OCI-LY7 (cell line): ENCODE results near the gene PUS7L. TPM values are rescaled to one million over a fixed set of nuclear protein-coding genes. Genes with fewer than 3 reads are reported as not detected.

ENCODE experiments used
- BruUV-seq: library from RNA; stranded (reverse); fragments of 400-500 nt; replicated peaks from 2 replicates; lab custom pipeline; 2021; lab: Mats Ljungman, UMichigan
- CTCF ChIA-PET: fragments of 300-600 bp; sonication (Branson Sonifier 250); formaldehyde crosslinking; loops from one replicate; lab custom pipeline; 2022; ENCODE audit warnings: antibody characterized with exemption; ENCODE audit not compliant: unreplicated experiment; lab: Charles Lee
- POLR2A ChIA-PET: fragments of 300-600 bp; sonication (Branson Sonifier 250); formaldehyde crosslinking; loops from one replicate; lab custom pipeline; 2022; ENCODE audit warnings: antibody characterized with exemption; lab: Charles Lee
- DNase-seq: peaks from one replicate; pipeline ENCODE4 v3.0.0-alpha.2; 2015; ENCODE audit warnings: low spot score
- H2AFZ ChIP-seq: fragments of 200-600 bp; sonication (generic), shearing (Covaris generic); 2 replicates; pipeline ENCODE4 v1.6.1; 2014; ENCODE audit warnings: mild to moderate bottlenecking, antibody characterized with exemption, low read length, moderate library complexity
- H3K27ac ChIP-seq: fragments of 200-600 bp; sonication (generic); 2 replicates; pipeline ENCODE4 v1.5.1; 2014; ENCODE audit warnings: mixed run types, low read depth, mild to moderate bottlenecking, moderate library complexity, low read length, inconsistent platforms; ENCODE audit not compliant: poor library complexity, severe bottlenecking
- H3K36me3 ChIP-seq: fragments of 200-600 bp; sonication (generic); 2 replicates; pipeline ENCODE4 v1.6.1; 2014; ENCODE audit warnings: mild to moderate bottlenecking, antibody characterized with exemption, low read length, moderate library complexity, mixed read lengths; ENCODE audit not compliant: insufficient read depth
- H3K4me1 ChIP-seq: fragments of 200-600 bp; sonication (generic); 2 replicates; pipeline ENCODE4 v1.5.1; 2014; ENCODE audit warnings: mild to moderate bottlenecking, low read length; ENCODE audit not compliant: insufficient read depth, poor library complexity, severe bottlenecking
- H3K4me2 ChIP-seq: fragments of 200-600 bp; sonication (generic); 2 replicates; pipeline ENCODE4 v1.6.1; 2014; ENCODE audit warnings: mild to moderate bottlenecking, low read length
- H3K4me3 ChIP-seq: fragments of 200-600 bp; sonication (generic); 2 replicates; pipeline ENCODE4 v1.5.1; 2014; ENCODE audit warnings: mild to moderate bottlenecking, low read depth, low read length; ENCODE audit not compliant: poor library complexity, severe bottlenecking
- H3K79me2 ChIP-seq: fragments of 200-600 bp; sonication (generic); 2 replicates; pipeline ENCODE4 v1.6.1; 2016; ENCODE audit warnings: low read depth, mild to moderate bottlenecking, low read length, moderate library complexity, mixed read lengths; ENCODE audit not compliant: insufficient read depth
- H3K9me2 ChIP-seq: fragments of 200-600 bp; sonication (generic); 2 replicates; pipeline ENCODE4 v1.6.1; 2016; ENCODE audit warnings: mild to moderate bottlenecking, low read length, mixed read lengths; ENCODE audit not compliant: insufficient read depth
- H3K9me3 ChIP-seq: fragments of 200-600 bp; sonication (generic); 2 replicates; pipeline ENCODE4 v1.6.1; 2014; ENCODE audit warnings: mild to moderate bottlenecking, mixed run types, low read length, mixed read lengths
- H4K20me1 ChIP-seq: fragments of 200-600 bp; sonication (generic); 2 replicates; pipeline ENCODE4 v1.6.1; 2014; ENCODE audit warnings: mild to moderate bottlenecking, antibody characterized with exemption, low read length, moderate library complexity, mixed read lengths; ENCODE audit not compliant: insufficient read depth
- CTCF ChIP-seq: fragments of 200-600 bp; sonication (generic); conservative IDR thresholded peaks from 2 replicates; pipeline ENCODE4 v1.5.1; 2014; ENCODE audit warnings: mild to moderate bottlenecking, antibody characterized with exemption, low read length, moderate library complexity, mixed read lengths
- EZH2phosphoT487 ChIP-seq: fragments of 200-600 bp; sonication (generic); IDR thresholded peaks from 2 replicates; pipeline ENCODE4 v1.6.1; 2018; ENCODE audit warnings: low read depth, borderline replicate concordance, mild to moderate bottlenecking, mixed run types, antibody characterized with exemption, low read length, moderate library complexity, mixed read lengths
- intact Hi-C: fragments of 100-400 bp; cut with micrococcal nuclease; formaldehyde crosslinking; loops from one replicate; pipeline ENCODE4 v1.10.0; 2022; ENCODE audit not compliant: unreplicated experiment
- total RNA-seq, 2 experiments: library from RNA; depleted of rRNA in 1 of 2; stranded (reverse); fragments of >200 nt in 1 of 2; shearing (Covaris generic) in 1 of 2; gene quantifications; 2 replicates each; pipeline ENCODE4 v1.2.3, GENCODE V29; 2014 to 2022

PUS7L gene
- total RNA-seq, 2 experiments from 2014 or later: 20.5 to 23.3 TPM

GRCh38 chr12:43669373-43669772 lies 89.2 kb downstream of the PUS7L start:
- CTCF ChIA-PET: no interaction called here
- Histone ChIP-seq H3K9me3 (no peaks in the 10 kb centered on the region), H3K4me3 (no peak overlapping the region), H3K36me3 (no peaks in the 10 kb centered on the region), H3K9me2 (no peaks in the 10 kb centered on the region), H4K20me1 (no peaks in the 10 kb centered on the region), H2AFZ (no peak overlapping the region), H3K4me2 (no peak overlapping the region), H3K79me2 (no peaks in the 10 kb centered on the region), H3K27ac (no peak overlapping the region), H3K4me1 (no peaks in the 10 kb centered on the region)
- DNase-seq: no peak
- TF ChIP-seq EZH2phosphoT487: no peak
- TF ChIP-seq CTCF: no peak
- intact Hi-C loops: no loop called here
- POLR2A ChIA-PET: no interaction called here
- no TSS peak for BruUV-seq

Other genes with a start within 250 kb of the PUS7L start
- not detected in 2 replicates for gene ADAMTS20, start 206.6 kb downstream of the PUS7L start, total RNA-seq (2014; rRNA removed; shearing (Covaris generic))
- gene ADAMTS20, start 206.6 kb downstream of the PUS7L start, total RNA-seq (2022): not detected in 2 replicates
- gene IRAK4, start 161 bp upstream of the PUS7L start, total RNA-seq (2014; rRNA removed; shearing (Covaris generic)): 17.3 and 17.9 TPM in 2 replicates
- gene IRAK4, start 161 bp upstream of the PUS7L start, total RNA-seq (2022): 28.9 and 31.7 TPM in 2 replicates
- 20.6 and 29.4 TPM in 2 replicates for gene TWF1, start 47.5 kb upstream of the PUS7L start, total RNA-seq (2014; rRNA removed; shearing (Covaris generic))
- gene TWF1, start 47.5 kb upstream of the PUS7L start, total RNA-seq (2022): 22.0 and 26.1 TPM in 2 replicates
- 0.95 and 2.3 TPM in 2 replicates for gene TMEM117, start 77.3 kb upstream of the PUS7L start, total RNA-seq (2014; rRNA removed; shearing (Covaris generic))
- 6.4 and 7.1 TPM in 2 replicates for gene TMEM117, start 77.3 kb upstream of the PUS7L start, total RNA-seq (2022)